H9 (cell line): Measurements from ENCODE around the gene GFOD2. TPM values are rescaled to one million over a fixed set of nuclear protein-coding genes. Genes with fewer than 3 reads are reported as not detected.

Experiments
- DNase-seq: peaks from one replicate; pipeline ENCODE4 v3.0.0-alpha.2; 2017
- H2AFZ ChIP-seq: one replicate; pipeline ENCODE4 v1.6.1; 2013; ENCODE audit warnings: mild to moderate bottlenecking, low read length, control low read depth, moderate library complexity
- H2AK5ac ChIP-seq: 2 replicates; pipeline ENCODE4 v1.6.1; 2013; ENCODE audit warnings: low read length, control low read depth, mixed read lengths; ENCODE audit not compliant: insufficient read length
- H2BK120ac ChIP-seq: one replicate; pipeline ENCODE4 v1.6.1; 2013; ENCODE audit warnings: low read depth, mild to moderate bottlenecking, low read length, control low read depth, inconsistent platforms; ENCODE audit not compliant: poor library complexity, severe bottlenecking
- H2BK12ac ChIP-seq: 2 replicates; pipeline ENCODE4 v1.6.1; 2013; ENCODE audit warnings: low read length, control low read depth, mixed read lengths, low read depth; ENCODE audit not compliant: insufficient read length
- H2BK15ac ChIP-seq: 2 replicates; pipeline ENCODE4 v1.6.1; 2013; ENCODE audit warnings: low read depth, low read length, control low read depth
- H2BK20ac ChIP-seq: one replicate; pipeline ENCODE4 v1.6.1; 2013; ENCODE audit warnings: low read depth, mild to moderate bottlenecking, low read length, control low read depth, inconsistent platforms; ENCODE audit not compliant: poor library complexity, severe bottlenecking
- H2BK5ac ChIP-seq: 2 replicates; pipeline ENCODE4 v1.6.1; 2013; ENCODE audit warnings: low read length, control low read depth, mixed read lengths; ENCODE audit not compliant: insufficient read length
- H3K14ac ChIP-seq: 2 replicates; pipeline ENCODE4 v1.6.1; 2013; ENCODE audit warnings: low read length, control low read depth; ENCODE audit not compliant: insufficient read depth
- H3K18ac ChIP-seq: 2 replicates; pipeline ENCODE4 v1.6.1; 2013; ENCODE audit warnings: low read depth, mild to moderate bottlenecking, mixed read lengths, low read length, control low read depth; ENCODE audit not compliant: insufficient read length
- H3K23ac ChIP-seq: 2 replicates; pipeline ENCODE4 v1.6.1; 2013; ENCODE audit warnings: low read length, control low read depth, mixed read lengths, low read depth; ENCODE audit not compliant: insufficient read length
- H3K23me2 ChIP-seq: 2 replicates; pipeline ENCODE4 v1.6.1; 2013; ENCODE audit warnings: low read depth, mild to moderate bottlenecking, mixed read lengths, low read length, control low read depth; ENCODE audit not compliant: insufficient read length, poor library complexity, severe bottlenecking
- H3K27ac ChIP-seq: 2 replicates; pipeline ENCODE4 v1.5.1; 2013; ENCODE audit warnings: low read length, control low read depth, mixed read lengths, low read depth; ENCODE audit not compliant: insufficient read length
- H3K27me3 ChIP-seq: 2 replicates; pipeline ENCODE4 v1.6.1; 2013; ENCODE audit warnings: low read length, control low read depth, inconsistent platforms; ENCODE audit not compliant: insufficient read depth
- H3K4ac ChIP-seq: 2 replicates; pipeline ENCODE4 v1.6.1; 2013; ENCODE audit warnings: low read depth, mild to moderate bottlenecking, control low read depth, inconsistent platforms, low read length, moderate library complexity
- H3K4me1 ChIP-seq: 2 replicates; pipeline ENCODE4 v1.6.1; 2013; ENCODE audit warnings: low read length, control low read depth, inconsistent platforms; ENCODE audit not compliant: insufficient read depth
- H3K4me2 ChIP-seq: 2 replicates; pipeline ENCODE4 v1.6.1; 2013; ENCODE audit warnings: low read length, control low read depth, mixed read lengths; ENCODE audit not compliant: insufficient read length, insufficient read depth
- H3K56ac ChIP-seq: 2 replicates; pipeline ENCODE4 v1.6.1; 2013; ENCODE audit warnings: low read depth, mild to moderate bottlenecking, mixed read lengths, low read length, control low read depth; ENCODE audit not compliant: insufficient read length
- H3K79me1 ChIP-seq: 2 replicates; pipeline ENCODE4 v1.6.1; 2013; ENCODE audit warnings: low read depth, mild to moderate bottlenecking, moderate library complexity, low read length, control low read depth, inconsistent platforms; ENCODE audit not compliant: insufficient read depth, poor library complexity, severe bottlenecking
- H3K79me2 ChIP-seq: 2 replicates; pipeline ENCODE4 v1.6.1; 2013; ENCODE audit warnings: low read length, control low read depth, inconsistent platforms; ENCODE audit not compliant: insufficient read depth
- H3K9ac ChIP-seq: 2 replicates; pipeline ENCODE4 v1.6.1; 2013; ENCODE audit warnings: low read length, control low read depth, mixed read lengths; ENCODE audit not compliant: insufficient read length; ENCODE audit errors: extremely low read depth
- H3K9me3 ChIP-seq: one replicate; pipeline ENCODE4 v1.6.1; 2013; ENCODE audit warnings: low read depth, low read length, inconsistent platforms; ENCODE audit not compliant: control insufficient read depth
- H3T11ph ChIP-seq: one replicate; pipeline ENCODE4 v1.6.1; 2013; ENCODE audit warnings: mild to moderate bottlenecking, low read length, control low read depth, inconsistent platforms
- H4K20me1 ChIP-seq: one replicate; pipeline ENCODE4 v1.6.1; 2013; ENCODE audit not compliant: control insufficient read depth, insufficient read length, insufficient read depth
- H4K5ac ChIP-seq: 2 replicates; pipeline ENCODE4 v1.6.1; 2013; ENCODE audit warnings: low read depth, mild to moderate bottlenecking, mixed read lengths, low read length, control low read depth; ENCODE audit not compliant: insufficient read length
- H4K8ac ChIP-seq: replicated peaks from 2 replicates; pipeline ENCODE4 v1.6.1; 2013; ENCODE audit warnings: low read length, control low read depth, mixed read lengths, low read depth; ENCODE audit not compliant: insufficient read length
- H4K91ac ChIP-seq: 2 replicates; pipeline ENCODE4 v1.6.1; 2013; ENCODE audit warnings: low read depth, mild to moderate bottlenecking, moderate library complexity, mixed read lengths, low read length, control low read depth; ENCODE audit not compliant: insufficient read length
- H3K27ac Mint-ChIP-seq, 3 experiments: 2 replicates in 2 of 3; 3 replicates in 1 of 3; pipeline ENCODE4 v1.8.0; 2020 to 2021; ENCODE audit warnings: mixed read lengths in 3 of 3, mild to moderate bottlenecking in 1 of 3, moderate library complexity in 1 of 3
- H3K27me3 Mint-ChIP-seq: 2 replicates; pipeline ENCODE4 v1.8.0; 2021; ENCODE audit warnings: low read depth, mild to moderate bottlenecking, moderate library complexity, mixed read lengths
- H3K36me3 Mint-ChIP-seq, 3 experiments: 2 replicates in 2 of 3; 3 replicates in 1 of 3; pipeline ENCODE4 v1.8.0; 2020 to 2021; ENCODE audit warnings: low read depth in 3 of 3, mixed read lengths in 3 of 3; ENCODE audit not compliant: insufficient read depth in 1 of 3
- H3K4me1 Mint-ChIP-seq, 2 experiments: 2 replicates each; pipeline ENCODE4 v1.8.0; 2020; ENCODE audit warnings: mixed read lengths in 2 of 2
- H3K4me3 Mint-ChIP-seq, 2 experiments: 2 replicates in 1 of 2; 3 replicates in 1 of 2; pipeline ENCODE4 v1.8.0; 2020 to 2021; ENCODE audit warnings: mild to moderate bottlenecking in 2 of 2, mixed read lengths in 2 of 2, moderate library complexity in 1 of 2
- H3K9me3 Mint-ChIP-seq, 2 experiments: 2 replicates in 1 of 2; 3 replicates in 1 of 2; pipeline ENCODE4 v1.8.0; 2020; ENCODE audit warnings: mild to moderate bottlenecking in 2 of 2, mixed read lengths in 2 of 2, moderate library complexity in 1 of 2
- CTCF ChIP-seq: fragments of 200-600 bp; sonication (generic); conservative IDR thresholded peaks from 3 replicates; pipeline ENCODE4 v1.8.0; 2021; ENCODE audit warnings: antibody characterized with exemption, mild to moderate bottlenecking
- WGBS: extraction: QIAGEN DNeasy Blood & Tissue Kit; methylation state at CpG from one replicate; pipeline ENCODE4 v1.1.7; 2013; ENCODE audit warnings: missing lambda C conversion rate, low lambda C conversion rate, mixed read lengths; ENCODE audit not compliant: insufficient read length; ENCODE audit errors: extremely low coverage; 5-methylcytosine and 5-hydroxymethylcytosine counted together
- total RNA-seq: library from RNA; stranded (reverse); gene quantifications from 2 replicates; pipeline ENCODE4 v1.2.1, GENCODE V29; 2021

The GFOD2 gene
- total RNA-seq, 1 experiment from 2014 or later = 21.8 TPM

GRCh38 chr16:67713647-67714273 lies 5.4 kb downstream of the GFOD2 start:
- Mint-ChIP-seq H3K4me3 (no peak overlapping the region), H3K4me1 (peaks cover 31 to 32% of the 10 kb centered on the region in 2 experiments), H3K27me3 (no peaks in the 10 kb centered on the region), H3K27ac (no peak overlapping the region; a peak in 1 of 7 replicates), H3K36me3 (peaks cover 4 to 14% (median 7%) of the 10 kb centered on the region in 3 experiments; a peak in 4 of 7 replicates), H3K9me3 (no peaks in the 10 kb centered on the region)
- no CpG with 5 or more reads among the region's 5 CpGs for WGBS
- H3K23me2 ChIP-seq = peaks cover 6% of the 10 kb centered on the region
- H4K20me1 ChIP-seq = no peaks in the 10 kb centered on the region
- no peaks in the 10 kb centered on the region; the same call in 1 of the 2 replicates for H3K27me3 ChIP-seq
- no peak overlapping the region for H2BK12ac ChIP-seq
- H3T11ph ChIP-seq = no peak overlapping the region
- H2BK20ac ChIP-seq = no peak overlapping the region
- no peak overlapping the region for H3K56ac ChIP-seq
- no peak for TF ChIP-seq CTCF
- H4K91ac ChIP-seq = no peak overlapping the region
- H3K9ac ChIP-seq = no peak overlapping the region
- H2BK120ac ChIP-seq = no peak overlapping the region
- no peak overlapping the region for H2BK5ac ChIP-seq
- no peaks in the 10 kb centered on the region for H3K9me3 ChIP-seq
- H3K23ac ChIP-seq = no peak overlapping the region
- no peak overlapping the region for H3K14ac ChIP-seq
- H4K5ac ChIP-seq = no peak overlapping the region
- peaks cover 14% of the 10 kb centered on the region; the same call in 1 of the 2 replicates for H3K79me2 ChIP-seq
- H3K4me1 ChIP-seq = peaks cover 4% of the 10 kb centered on the region; the same call in 1 of the 2 replicates
- H3K18ac ChIP-seq = no peak overlapping the region
- DNase-seq = no peak
- no peak overlapping the region for H2BK15ac ChIP-seq
- H2AK5ac ChIP-seq = no peak overlapping the region
- H3K27ac ChIP-seq = no peak overlapping the region
- no peak overlapping the region for H3K4ac ChIP-seq
- no peaks in the 10 kb centered on the region for H3K79me1 ChIP-seq
- no peak overlapping the region for H3K4me2 ChIP-seq
- H2AFZ ChIP-seq = no peak overlapping the region
- H4K8ac ChIP-seq = no peak overlapping the region
